HCT116 (cell line): ENCODE results near the gene AAR2. TPM values are rescaled to one million over a fixed set of nuclear protein-coding genes. Genes with fewer than 3 reads are reported as not detected.

Experiments used
- ATAC-seq: fragments of 200-7000 bp; cut with Tn5 transposase; 2 replicates; pipeline ENCODE4 v1.9.1; 2020; ENCODE audit warnings: mild to moderate bottlenecking, moderate library complexity
- BruUV-seq: library from RNA; stranded (reverse); fragments of 400-500 nt; replicated peaks from 2 replicates; lab custom pipeline; 2021; lab: Mats Ljungman, UMichigan
- CTCF ChIA-PET: fragments of 300-600 bp; sonication (Branson Sonifier 250); formaldehyde crosslinking; loops from one replicate; lab custom pipeline; 2021; ENCODE audit warnings: antibody characterized with exemption; lab: Charles Lee
- POLR2A ChIA-PET: fragments of 300-600, 350-600 bp; sonication (Branson Sonifier 250); formaldehyde crosslinking; loops from one replicate; lab custom pipeline; 2021; ENCODE audit warnings: antibody characterized with exemption; lab: Charles Lee
- RAD21 ChIA-PET, 2 experiments: fragments of 300-600 bp; sonication (Branson Sonifier 250); formaldehyde crosslinking; loops; one replicate each; lab custom pipeline; 2023; ENCODE audit warnings: low total read pairs in 2 of 2; ENCODE audit not compliant: uncharacterized antibody in 2 of 2, unreplicated experiment in 2 of 2, low non-redundant PET in 1 of 2; lab: Charles Lee
- DNase-seq: peaks from one replicate; pipeline ENCODE4 v3.0.0-alpha.2; 2010; ENCODE audit warnings: low read depth, low spot score
- H2AFZ ChIP-seq: fragments of 200-600 bp; shearing (Covaris generic), sonication (generic); 2 replicates; pipeline ENCODE4 v1.6.1; 2017; ENCODE audit warnings: low read depth, mixed run types, mixed read lengths, antibody characterized with exemption, low read length; ENCODE audit not compliant: poor library complexity, severe bottlenecking
- H3K27ac ChIP-seq: 2 replicates; pipeline ENCODE4 v1.5.1; 2012; ENCODE audit warnings: low read depth, low read length
- H3K27me3 ChIP-seq: fragments of 200-600 bp; sonication (generic); 2 replicates; pipeline ENCODE4 v1.6.1; 2016; ENCODE audit warnings: mixed run types, low read length, mixed read lengths; ENCODE audit not compliant: insufficient read depth
- H3K36me3 ChIP-seq, 2 experiments: fragments of 200-500 bp in 1 of 2; fragments of 200-600 bp in 1 of 2; sonication (Bioruptor generic) in 1 of 2; sonication (generic) in 1 of 2; 2 replicates each; pipeline versions ENCODE4 v1.5.1 to v1.6.1; 2014 to 2016; ENCODE audit warnings: low read length in 2 of 2, inconsistent platforms in 1 of 2, mixed read lengths in 1 of 2, mixed run types in 1 of 2; ENCODE audit not compliant: insufficient read depth in 2 of 2, control insufficient read depth in 1 of 2
- H3K4me1 ChIP-seq, 2 experiments: fragments of 200-600 bp in 1 of 2; sonication (generic) in 1 of 2; 2 replicates each; pipeline versions ENCODE4 v1.5.1 to v1.6.1; 2012 to 2017; ENCODE audit warnings: low read length in 2 of 2, inconsistent platforms in 1 of 2, mild to moderate bottlenecking in 1 of 2, mixed read lengths in 1 of 2, mixed run types in 1 of 2, moderate library complexity in 1 of 2; ENCODE audit not compliant: insufficient read depth in 2 of 2, control insufficient read depth in 1 of 2
- H3K4me2 ChIP-seq: fragments of 200-600 bp; sonication (generic); 2 replicates; pipeline ENCODE4 v1.6.1; 2017; ENCODE audit warnings: mixed run types, low read length, mixed read lengths
- H3K4me3 ChIP-seq, 2 experiments: fragments of 200-600 bp in 1 of 2; sonication (generic) in 1 of 2; replicated peaks in 1 of 2; 2 replicates each; pipeline ENCODE4 v1.5.1; 2011 to 2016; ENCODE audit warnings: low read length in 2 of 2, control low read depth in 1 of 2, low read depth in 1 of 2, mild to moderate bottlenecking in 1 of 2, mixed read lengths in 1 of 2, mixed run types in 1 of 2
- H3K79me2 ChIP-seq: fragments of 200-600 bp; sonication (generic); 2 replicates; pipeline ENCODE4 v1.6.1; 2017; ENCODE audit warnings: mild to moderate bottlenecking, mixed run types, low read length, moderate library complexity, mixed read lengths; ENCODE audit not compliant: insufficient read depth
- H3K9ac ChIP-seq: fragments of 200-600 bp; sonication (generic); 2 replicates; pipeline ENCODE4 v1.6.1; 2016; ENCODE audit warnings: low read length, mixed read lengths
- H3K9me2 ChIP-seq: fragments of 200-600 bp; sonication (generic), shearing (Covaris generic); 2 replicates; pipeline ENCODE4 v1.6.1; 2017; ENCODE audit warnings: mixed run types, mild to moderate bottlenecking, moderate library complexity; ENCODE audit not compliant: insufficient read depth
- H3K9me3 ChIP-seq, 2 experiments: fragments of 200-500 bp in 1 of 2; fragments of 200-600 bp in 1 of 2; sonication (Bioruptor generic) in 1 of 2; sonication (generic) in 1 of 2; 2 replicates each; pipeline ENCODE4 v1.6.1; 2014 to 2017; ENCODE audit warnings: low read length in 2 of 2, mixed read lengths in 2 of 2, inconsistent platforms in 1 of 2, low read depth in 1 of 2, mild to moderate bottlenecking in 1 of 2, mixed run types in 1 of 2, moderate library complexity in 1 of 2; ENCODE audit not compliant: control insufficient read depth in 1 of 2, insufficient read depth in 1 of 2
- H4K20me1 ChIP-seq: fragments of 200-600 bp; sonication (generic), shearing (Covaris generic); 2 replicates; pipeline ENCODE4 v1.6.1; 2017; ENCODE audit warnings: mixed run types, mild to moderate bottlenecking, moderate library complexity; ENCODE audit not compliant: insufficient read depth
- CEBPB ChIP-seq: IDR thresholded peaks from 2 replicates; pipeline ENCODE4 v1.6.1; 2012; ENCODE audit warnings: low read depth
- FOSL1 ChIP-seq: IDR thresholded peaks from 2 replicates; pipeline ENCODE4 v1.6.1; 2012; ENCODE audit warnings: low read depth
- POLR2A ChIP-seq: IDR thresholded peaks from 2 replicates; pipeline ENCODE4 v1.7.0; 2011; ENCODE audit warnings: borderline replicate concordance; ENCODE audit not compliant: insufficient read depth, insufficient read length; ENCODE audit errors: extremely low read depth
- RAD21 ChIP-seq: IDR thresholded peaks from 2 replicates; pipeline ENCODE4 v1.6.1; 2012; ENCODE audit warnings: low read depth, mild to moderate bottlenecking
- intact Hi-C: fragments of 100-400 bp; cut with micrococcal nuclease; formaldehyde crosslinking; loops from 2 replicates; pipeline ENCODE4 v1.10.0; 2022
- total RNA-seq: library from RNA; stranded (reverse); gene quantifications from one replicate; pipeline ENCODE4 v1.2.1, GENCODE V29; 2021; ENCODE audit not compliant: unreplicated experiment
- TF ChIP-seq, protein P1 (sequence below): IDR thresholded peaks from 2 replicates; pipeline ENCODE4 v1.6.1; 2012
- TF ChIP-seq, protein P2 (sequence below): IDR thresholded peaks from 2 replicates; pipeline ENCODE4 v1.6.1; 2011; ENCODE audit warnings: mild to moderate bottlenecking, low read length, moderate library complexity; ENCODE audit not compliant: insufficient replicate concordance; ENCODE audit errors: extremely low read depth
- TF ChIP-seq, protein P3 (sequence below): IDR thresholded peaks from 2 replicates; pipeline ENCODE4 v1.6.1; 2012; ENCODE audit warnings: low read depth
- TF ChIP-seq, protein P4 (sequence below): IDR thresholded peaks from 2 replicates; pipeline ENCODE4 v1.6.1; 2012
- TF ChIP-seq, protein P5 (sequence below), 3 experiments: fragments of 200-600 bp in 1 of 3; sonication (generic) in 1 of 3; IDR thresholded peaks in 2 of 3; conservative IDR thresholded peaks in 1 of 3; 2 replicates each; pipeline ENCODE4 v1.5.1; 2012 to 2017; ENCODE audit warnings: low read depth in 2 of 3, low read length in 2 of 3, antibody characterized with exemption in 1 of 3, borderline replicate concordance in 1 of 3, control low read depth in 1 of 3, mild to moderate bottlenecking in 1 of 3, mixed read lengths in 1 of 3, mixed run types in 1 of 3, moderate library complexity in 1 of 3; ENCODE audit not compliant: insufficient read depth in 1 of 3

AAR2 gene
- total RNA-seq, 1 experiment from 2014 or later: 23.3 TPM

DNA sequence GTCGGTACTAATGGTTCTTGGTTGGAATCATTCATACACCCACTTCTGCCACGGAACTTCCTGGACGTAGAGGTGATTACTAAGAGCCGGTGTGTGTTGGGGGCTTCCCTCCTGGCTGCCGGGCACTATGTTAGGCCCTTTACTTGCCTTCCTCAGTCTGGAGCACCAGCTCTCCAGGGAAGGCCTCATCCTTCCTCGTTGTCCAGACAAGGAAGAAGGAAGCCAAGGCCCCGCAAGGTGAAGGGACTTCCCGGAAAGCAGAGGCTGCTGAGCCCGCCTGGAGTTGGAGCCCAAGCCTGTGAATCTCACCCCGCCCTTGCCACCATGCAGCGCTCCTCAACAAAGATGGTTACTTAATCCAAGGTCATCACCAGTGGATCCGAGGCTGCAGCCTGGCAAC lies 26.2 kb downstream of the AAR2 start:
- no peaks in the 10 kb centered on the region for H3K36me3 ChIP-seq
- H3K9me3 ChIP-seq: no peaks in the 10 kb centered on the region
- RAD21 ChIA-PET: no interaction called here
- H3K9me2 ChIP-seq: no peaks in the 10 kb centered on the region
- CTCF ChIA-PET: no interaction called here
- no TSS peak for BruUV-seq
- H4K20me1 ChIP-seq: no peaks in the 10 kb centered on the region
- no peak overlapping the region for H3K4me2 ChIP-seq
- H3K4me1 ChIP-seq: no peaks in the 10 kb centered on the region
- no peaks in the 10 kb centered on the region for H3K79me2 ChIP-seq
- TF ChIP-seq POLR2A (no peak), RAD21 (no peak), CEBPB (no peak), FOSL1 (no peak)
- TF ChIP-seq, protein P1, sequence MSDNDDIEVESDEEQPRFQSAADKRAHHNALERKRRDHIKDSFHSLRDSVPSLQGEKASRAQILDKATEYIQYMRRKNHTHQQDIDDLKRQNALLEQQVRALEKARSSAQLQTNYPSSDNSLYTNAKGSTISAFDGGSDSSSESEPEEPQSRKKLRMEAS: no peak
- TF ChIP-seq, protein P2, sequence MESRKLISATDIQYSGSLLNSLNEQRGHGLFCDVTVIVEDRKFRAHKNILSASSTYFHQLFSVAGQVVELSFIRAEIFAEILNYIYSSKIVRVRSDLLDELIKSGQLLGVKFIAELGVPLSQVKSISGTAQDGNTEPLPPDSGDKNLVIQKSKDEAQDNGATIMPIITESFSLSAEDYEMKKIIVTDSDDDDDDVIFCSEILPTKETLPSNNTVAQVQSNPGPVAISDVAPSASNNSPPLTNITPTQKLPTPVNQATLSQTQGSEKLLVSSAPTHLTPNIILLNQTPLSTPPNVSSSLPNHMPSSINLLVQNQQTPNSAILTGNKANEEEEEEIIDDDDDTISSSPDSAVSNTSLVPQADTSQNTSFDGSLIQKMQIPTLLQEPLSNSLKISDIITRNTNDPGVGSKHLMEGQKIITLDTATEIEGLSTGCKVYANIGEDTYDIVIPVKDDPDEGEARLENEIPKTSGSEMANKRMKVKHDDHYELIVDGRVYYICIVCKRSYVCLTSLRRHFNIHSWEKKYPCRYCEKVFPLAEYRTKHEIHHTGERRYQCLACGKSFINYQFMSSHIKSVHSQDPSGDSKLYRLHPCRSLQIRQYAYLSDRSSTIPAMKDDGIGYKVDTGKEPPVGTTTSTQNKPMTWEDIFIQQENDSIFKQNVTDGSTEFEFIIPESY: no peak
- TF ChIP-seq, protein P3, sequence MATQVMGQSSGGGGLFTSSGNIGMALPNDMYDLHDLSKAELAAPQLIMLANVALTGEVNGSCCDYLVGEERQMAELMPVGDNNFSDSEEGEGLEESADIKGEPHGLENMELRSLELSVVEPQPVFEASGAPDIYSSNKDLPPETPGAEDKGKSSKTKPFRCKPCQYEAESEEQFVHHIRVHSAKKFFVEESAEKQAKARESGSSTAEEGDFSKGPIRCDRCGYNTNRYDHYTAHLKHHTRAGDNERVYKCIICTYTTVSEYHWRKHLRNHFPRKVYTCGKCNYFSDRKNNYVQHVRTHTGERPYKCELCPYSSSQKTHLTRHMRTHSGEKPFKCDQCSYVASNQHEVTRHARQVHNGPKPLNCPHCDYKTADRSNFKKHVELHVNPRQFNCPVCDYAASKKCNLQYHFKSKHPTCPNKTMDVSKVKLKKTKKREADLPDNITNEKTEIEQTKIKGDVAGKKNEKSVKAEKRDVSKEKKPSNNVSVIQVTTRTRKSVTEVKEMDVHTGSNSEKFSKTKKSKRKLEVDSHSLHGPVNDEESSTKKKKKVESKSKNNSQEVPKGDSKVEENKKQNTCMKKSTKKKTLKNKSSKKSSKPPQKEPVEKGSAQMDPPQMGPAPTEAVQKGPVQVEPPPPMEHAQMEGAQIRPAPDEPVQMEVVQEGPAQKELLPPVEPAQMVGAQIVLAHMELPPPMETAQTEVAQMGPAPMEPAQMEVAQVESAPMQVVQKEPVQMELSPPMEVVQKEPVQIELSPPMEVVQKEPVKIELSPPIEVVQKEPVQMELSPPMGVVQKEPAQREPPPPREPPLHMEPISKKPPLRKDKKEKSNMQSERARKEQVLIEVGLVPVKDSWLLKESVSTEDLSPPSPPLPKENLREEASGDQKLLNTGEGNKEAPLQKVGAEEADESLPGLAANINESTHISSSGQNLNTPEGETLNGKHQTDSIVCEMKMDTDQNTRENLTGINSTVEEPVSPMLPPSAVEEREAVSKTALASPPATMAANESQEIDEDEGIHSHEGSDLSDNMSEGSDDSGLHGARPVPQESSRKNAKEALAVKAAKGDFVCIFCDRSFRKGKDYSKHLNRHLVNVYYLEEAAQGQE: no peak
- TF ChIP-seq, protein P4, sequence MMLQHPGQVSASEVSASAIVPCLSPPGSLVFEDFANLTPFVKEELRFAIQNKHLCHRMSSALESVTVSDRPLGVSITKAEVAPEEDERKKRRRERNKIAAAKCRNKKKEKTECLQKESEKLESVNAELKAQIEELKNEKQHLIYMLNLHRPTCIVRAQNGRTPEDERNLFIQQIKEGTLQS: no peak
- TF ChIP-seq, protein P5, sequence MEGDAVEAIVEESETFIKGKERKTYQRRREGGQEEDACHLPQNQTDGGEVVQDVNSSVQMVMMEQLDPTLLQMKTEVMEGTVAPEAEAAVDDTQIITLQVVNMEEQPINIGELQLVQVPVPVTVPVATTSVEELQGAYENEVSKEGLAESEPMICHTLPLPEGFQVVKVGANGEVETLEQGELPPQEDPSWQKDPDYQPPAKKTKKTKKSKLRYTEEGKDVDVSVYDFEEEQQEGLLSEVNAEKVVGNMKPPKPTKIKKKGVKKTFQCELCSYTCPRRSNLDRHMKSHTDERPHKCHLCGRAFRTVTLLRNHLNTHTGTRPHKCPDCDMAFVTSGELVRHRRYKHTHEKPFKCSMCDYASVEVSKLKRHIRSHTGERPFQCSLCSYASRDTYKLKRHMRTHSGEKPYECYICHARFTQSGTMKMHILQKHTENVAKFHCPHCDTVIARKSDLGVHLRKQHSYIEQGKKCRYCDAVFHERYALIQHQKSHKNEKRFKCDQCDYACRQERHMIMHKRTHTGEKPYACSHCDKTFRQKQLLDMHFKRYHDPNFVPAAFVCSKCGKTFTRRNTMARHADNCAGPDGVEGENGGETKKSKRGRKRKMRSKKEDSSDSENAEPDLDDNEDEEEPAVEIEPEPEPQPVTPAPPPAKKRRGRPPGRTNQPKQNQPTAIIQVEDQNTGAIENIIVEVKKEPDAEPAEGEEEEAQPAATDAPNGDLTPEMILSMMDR (IDR thresholded peaks at IDR 0.05 in 2 of 3, conservative IDR thresholded peaks at IDR 0.05 in 1 of 3; ENCODE audit: borderline replicate concordance in 1 of 3, insufficient read depth in 1 of 3, low read depth in 2 of 3, low read length in 2 of 3): no peak
- no peak overlapping the region for H2AFZ ChIP-seq
- intact Hi-C loops: no loop called here
- H3K4me3 ChIP-seq: no peak overlapping the region
- DNase-seq (no peak), ATAC-seq (no peak)
- H3K9ac ChIP-seq: no peak overlapping the region
- POLR2A ChIA-PET: no interaction called here
- no peaks in the 10 kb centered on the region for H3K27me3 ChIP-seq
- H3K27ac ChIP-seq: no peak overlapping the region
